Activated CD4-positive, alpha-beta T cell treated with anti-CD3 and anti-CD28 coated beads for 1 hour (primary cell): ENCODE measurements around the gene SCFD2.
"Not testable (repeated sequence)": the region's sequence is repeated elsewhere in the genome, so short reads cannot be mapped to it uniquely, and the experiment has no call there.

Source experiments
- DNase-seq: peaks from one replicate; pipeline ENCODE4 v3.0.0-alpha.2; 2020

The SCFD2 gene

GRCh38 chr4:53040851-53041250 lies 325.0 kb downstream of the SCFD2 start:
- DNase-seq: no peak

- no peak for DNase-seq
These were observed 325.4 kb downstream of the SCFD2 start for GRCh38 chr4:53040459-53040815.

GRCh38 chr4:53039741-53040458 lies 326.0 kb downstream of the SCFD2 start:
- DNase-seq: no peak

- DNase-seq: no peak
These were observed 328.0 kb downstream of the SCFD2 start for GRCh38 chr4:53037892-53038291.

GRCh38 chr4:53032908-53033307 lies 333.0 kb downstream of the SCFD2 start:
- DNase-seq: not testable (repeated sequence)

GRCh38 chr4:53026233-53026632 lies 339.6 kb downstream of the SCFD2 start:
- no peak for DNase-seq

- no peak for DNase-seq
These were observed 342.1 kb downstream of the SCFD2 start for GRCh38 chr4:53023677-53024299.

GRCh38 chr4:53022513-53023100 lies 343.3 kb downstream of the SCFD2 start:
- no peak for DNase-seq

GRCh38 chr4:53021754-53022512 lies 343.9 kb downstream of the SCFD2 start:
- DNase-seq: no peak

- DNase-seq: no peak
These were observed 346.1 kb downstream of the SCFD2 start for GRCh38 chr4:53019485-53020382.

- no peak for DNase-seq
These were observed 347.4 kb downstream of the SCFD2 start for GRCh38 chr4:53018471-53018870.

GRCh38 chr4:53016099-53016820 lies 349.6 kb downstream of the SCFD2 start:
- no peak for DNase-seq

GRCh38 chr4:53015681-53016080 lies 350.2 kb downstream of the SCFD2 start:
- DNase-seq: no peak

GRCh38 chr4:53014881-53015280 lies 351.0 kb downstream of the SCFD2 start:
- no peak for DNase-seq

GRCh38 chr4:53013873-53014775 lies 351.7 kb downstream of the SCFD2 start:
- no peak for DNase-seq

GRCh38 chr4:53012738-53013137 lies 353.1 kb downstream of the SCFD2 start:
- DNase-seq: no peak

GRCh38 chr4:53011259-53011905 lies 354.5 kb downstream of the SCFD2 start:
- no peak for DNase-seq

GRCh38 chr4:53010318-53010717 lies 355.5 kb downstream of the SCFD2 start:
- DNase-seq: no peak

GRCh38 chr4:53009824-53010223 lies 356.0 kb downstream of the SCFD2 start:
- no peak for DNase-seq

- DNase-seq: no peak
These were observed 358.8 kb downstream of the SCFD2 start for GRCh38 chr4:53007024-53007423.
